ENCODE results near the gene ELFN1.

ELFN1 gene

DNA sequence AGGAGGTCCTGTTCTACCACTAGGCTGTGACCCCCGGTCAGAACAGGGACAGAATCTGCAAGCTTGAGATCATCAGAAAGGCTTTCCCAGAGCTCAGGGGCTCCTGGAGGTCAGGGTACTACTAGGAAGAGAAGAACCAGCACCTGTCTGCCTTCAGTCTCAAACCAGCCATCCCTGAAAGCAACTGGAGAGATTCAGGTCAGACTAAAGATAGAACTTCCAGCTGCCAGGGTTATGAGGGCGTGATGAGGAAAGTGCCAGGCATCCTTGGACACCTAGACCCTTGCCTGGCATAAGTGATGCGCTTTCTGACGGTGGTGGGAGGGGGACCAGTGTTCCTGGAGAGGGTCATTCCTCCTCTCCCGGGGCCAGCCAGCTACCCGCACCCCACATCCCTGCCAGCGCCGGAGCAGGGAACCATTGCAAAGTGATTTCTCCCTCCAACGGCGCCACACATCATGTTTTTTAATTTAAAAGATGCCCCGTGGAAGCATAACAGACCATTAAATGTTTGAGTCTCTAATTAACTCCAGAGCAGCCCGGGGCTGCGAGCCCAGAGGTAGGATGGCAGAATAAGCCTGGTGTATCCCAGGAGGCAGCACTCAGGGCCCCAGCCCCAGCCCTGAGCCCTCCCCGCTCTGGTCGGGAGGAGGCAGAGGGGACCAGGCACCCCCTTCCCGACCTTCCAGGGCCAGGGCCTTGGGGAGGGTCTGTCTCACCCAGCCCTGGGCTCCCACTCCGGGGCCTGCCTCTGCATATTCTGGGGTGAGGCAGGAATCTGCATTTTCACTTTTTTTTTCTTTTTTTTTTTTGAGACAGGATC, 64.0 kb downstream of the ELFN1 start:
- DNase-seq (ENCODE audit: low read depth) = no peak
- TF ChIP-seq, protein P1, sequence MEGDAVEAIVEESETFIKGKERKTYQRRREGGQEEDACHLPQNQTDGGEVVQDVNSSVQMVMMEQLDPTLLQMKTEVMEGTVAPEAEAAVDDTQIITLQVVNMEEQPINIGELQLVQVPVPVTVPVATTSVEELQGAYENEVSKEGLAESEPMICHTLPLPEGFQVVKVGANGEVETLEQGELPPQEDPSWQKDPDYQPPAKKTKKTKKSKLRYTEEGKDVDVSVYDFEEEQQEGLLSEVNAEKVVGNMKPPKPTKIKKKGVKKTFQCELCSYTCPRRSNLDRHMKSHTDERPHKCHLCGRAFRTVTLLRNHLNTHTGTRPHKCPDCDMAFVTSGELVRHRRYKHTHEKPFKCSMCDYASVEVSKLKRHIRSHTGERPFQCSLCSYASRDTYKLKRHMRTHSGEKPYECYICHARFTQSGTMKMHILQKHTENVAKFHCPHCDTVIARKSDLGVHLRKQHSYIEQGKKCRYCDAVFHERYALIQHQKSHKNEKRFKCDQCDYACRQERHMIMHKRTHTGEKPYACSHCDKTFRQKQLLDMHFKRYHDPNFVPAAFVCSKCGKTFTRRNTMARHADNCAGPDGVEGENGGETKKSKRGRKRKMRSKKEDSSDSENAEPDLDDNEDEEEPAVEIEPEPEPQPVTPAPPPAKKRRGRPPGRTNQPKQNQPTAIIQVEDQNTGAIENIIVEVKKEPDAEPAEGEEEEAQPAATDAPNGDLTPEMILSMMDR (IDR thresholded peaks at IDR 0.05; ENCODE audit: low read depth, low read length, missing control alignments) = no peak

DNA sequence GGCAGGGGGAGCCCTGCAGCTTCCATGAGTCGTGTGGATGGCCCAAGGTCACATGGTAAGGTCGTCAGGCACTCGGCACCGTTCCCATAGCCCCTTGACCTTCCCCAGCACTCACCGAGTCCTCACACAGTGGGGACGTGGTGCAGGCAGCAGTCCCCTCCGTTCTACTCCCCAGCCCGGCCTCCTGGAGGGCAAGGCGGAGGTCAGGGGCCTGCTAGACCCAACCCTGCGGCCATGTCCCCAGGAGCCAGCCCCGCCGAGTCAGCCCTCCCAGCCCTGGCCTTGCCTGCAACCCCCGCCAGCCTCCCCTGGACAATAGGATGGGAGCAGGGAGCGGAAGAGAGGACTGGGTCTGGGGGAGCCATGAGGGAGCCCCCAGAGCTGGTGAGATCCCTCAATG, 65.2 kb downstream of the ELFN1 start:
- TF ChIP-seq, protein P1 (IDR thresholded peaks at IDR 0.05; ENCODE audit: low read depth, low read length, missing control alignments) = no peak
- no peak for DNase-seq (ENCODE audit: low read depth)
- H3K4me3 ChIP-seq (ENCODE audit: low read depth, low read length) = no peak overlapping the region

More for the DNA sequence above, 64.0 kb downstream of the ELFN1 start:
- H3K4me3 ChIP-seq (ENCODE audit: low read depth, low read length) = no peak overlapping the region

DNA sequence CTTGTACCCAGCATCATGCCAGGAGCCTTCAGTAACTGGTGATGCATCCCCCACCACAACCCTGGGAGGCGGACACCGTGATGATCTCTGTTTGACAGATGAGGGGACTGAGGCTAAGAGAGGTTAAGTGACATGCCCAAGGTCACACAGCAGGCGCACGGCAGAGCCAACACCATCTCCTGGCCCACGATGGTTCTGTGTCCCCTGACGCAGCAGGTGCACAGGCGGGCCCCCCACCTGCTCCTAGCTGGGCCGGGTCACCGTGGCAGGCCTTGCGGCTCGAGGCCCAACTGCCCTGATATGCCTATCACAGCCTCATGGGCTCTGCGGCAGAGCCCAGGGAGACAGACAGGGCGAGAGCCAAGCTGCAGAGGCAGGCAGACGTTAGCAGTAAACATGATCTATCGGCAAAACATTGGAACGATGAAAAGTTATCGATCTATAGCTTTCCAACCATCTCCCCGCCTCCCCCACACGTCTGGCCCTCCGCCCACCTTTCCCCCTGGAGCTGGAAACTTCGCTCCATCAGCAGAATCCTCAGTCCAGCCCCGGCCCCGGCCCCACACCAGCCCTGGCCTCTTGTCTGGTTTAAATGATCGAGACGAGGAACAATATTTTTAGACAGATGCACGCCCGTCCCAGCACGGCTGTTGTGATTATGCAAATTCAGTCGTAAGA, 65.9 kb downstream of the ELFN1 start:
- TF ChIP-seq, protein P1 (IDR thresholded peaks at IDR 0.05; ENCODE audit: low read depth, low read length, missing control alignments) = no peak
- no peak overlapping the region for H3K4me3 ChIP-seq (ENCODE audit: low read depth, low read length)
- no peak for DNase-seq (ENCODE audit: low read depth)

DNA sequence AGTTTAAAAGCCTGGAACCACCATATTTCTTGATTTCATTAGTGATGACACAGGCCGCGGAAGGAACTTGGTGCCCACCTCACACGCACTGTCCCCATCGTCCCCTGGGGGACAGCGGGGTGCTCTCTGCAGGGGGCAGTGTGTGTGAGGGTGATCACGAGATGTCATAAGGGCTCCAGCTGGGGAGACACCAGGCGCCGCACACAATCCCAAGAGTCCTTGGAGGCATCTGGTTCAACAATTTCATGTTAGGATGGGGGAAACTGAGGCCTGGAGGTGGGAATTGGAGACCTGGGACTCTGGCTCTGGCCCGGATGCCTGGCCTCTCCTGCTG, 66.4 kb downstream of the ELFN1 start:
- TF ChIP-seq, protein P1 (IDR thresholded peaks at IDR 0.05; ENCODE audit: low read depth, low read length, missing control alignments) = no peak
- DNase-seq (ENCODE audit: low read depth) = no peak
- H3K4me3 ChIP-seq (ENCODE audit: low read depth, low read length) = no peak overlapping the region

DNA sequence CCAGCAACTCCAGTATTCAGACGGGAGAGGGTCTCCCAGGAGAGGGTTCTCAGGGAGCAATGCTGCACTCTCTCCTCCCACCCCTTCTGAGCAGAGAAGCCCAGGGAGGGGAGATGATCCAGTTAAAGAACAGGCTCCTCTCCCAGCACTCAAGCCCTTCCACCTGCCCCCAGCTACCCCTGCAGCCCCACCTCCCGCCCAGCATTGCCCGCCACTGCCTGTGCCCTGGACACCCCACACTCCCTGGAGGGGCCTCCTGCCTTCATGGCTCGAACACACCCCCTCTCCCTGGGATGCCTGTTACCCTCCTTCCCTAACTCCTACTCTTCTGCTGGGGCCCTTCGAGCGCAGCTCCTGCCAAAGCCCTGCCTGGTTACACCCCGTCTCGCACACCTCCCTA, 66.8 kb downstream of the ELFN1 start:
- no peak for DNase-seq (ENCODE audit: low read depth)
- TF ChIP-seq, protein P1 (IDR thresholded peaks at IDR 0.05; ENCODE audit: low read depth, low read length, missing control alignments) = no peak
- H3K4me3 ChIP-seq (ENCODE audit: low read depth, low read length) = no peak overlapping the region

DNA sequence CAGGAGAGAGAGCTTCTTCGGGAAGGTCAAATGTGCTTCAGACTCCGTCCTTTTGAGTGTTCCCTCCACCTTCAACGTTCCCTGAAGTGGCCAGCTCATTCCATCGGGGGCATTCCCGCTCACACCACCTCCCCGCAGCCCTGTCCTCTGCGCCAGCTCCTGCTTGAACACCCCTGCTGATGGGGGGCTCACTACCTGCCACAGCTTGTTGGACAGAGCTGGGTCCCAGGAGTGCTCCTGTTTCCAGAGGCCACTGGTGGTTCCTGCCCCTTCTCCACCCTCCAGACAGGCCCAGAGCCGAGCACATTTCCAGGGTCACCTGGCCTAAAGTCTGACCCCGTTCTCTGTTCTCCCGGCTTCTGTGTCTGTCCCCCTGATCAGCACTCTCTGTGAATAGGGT, 67.4 kb downstream of the ELFN1 start:
- no peak for DNase-seq (ENCODE audit: low read depth)
- no peak overlapping the region for H3K4me3 ChIP-seq (ENCODE audit: low read depth, low read length)
- TF ChIP-seq, protein P1 (IDR thresholded peaks at IDR 0.05; ENCODE audit: low read depth, low read length, missing control alignments) = no peak
